Activated CD8-positive, alpha-beta memory T cell treated with anti-CD3 and anti-CD28 coated beads, Interleukin-2, amount 50 U/mL, for 4 hours (primary cell): ENCODE results near the gene ELFN1.

Experiments
- DNase-seq: peaks from one replicate; pipeline ENCODE4 v3.0.0-alpha.2; 2020

ELFN1 gene

GRCh38 chr7:1729183-1729582 lies 59.1 kb downstream of the ELFN1 start:
- DNase-seq, result no peak

- no peak for DNase-seq
Observed at GRCh38 chr7:1729773-1730172, 59.7 kb downstream of the ELFN1 start.

- no peak for DNase-seq
Observed at GRCh38 chr7:1732072-1732471, 62.0 kb downstream of the ELFN1 start.

- DNase-seq, result no peak
Observed at GRCh38 chr7:1732645-1733044, 62.6 kb downstream of the ELFN1 start.

GRCh38 chr7:1733206-1733907 lies 63.3 kb downstream of the ELFN1 start:
- DNase-seq, result no peak

GRCh38 chr7:1733908-1734730 lies 64.0 kb downstream of the ELFN1 start:
- DNase-seq, result no peak

GRCh38 chr7:1735262-1735661 lies 65.2 kb downstream of the ELFN1 start:
- DNase-seq, result no peak

GRCh38 chr7:1735806-1736483 lies 65.9 kb downstream of the ELFN1 start:
- DNase-seq, result no peak

GRCh38 chr7:1736484-1736817 lies 66.4 kb downstream of the ELFN1 start:
- DNase-seq, result no peak

GRCh38 chr7:1736830-1737229 lies 66.8 kb downstream of the ELFN1 start:
- DNase-seq, result no peak

- no peak for DNase-seq
Observed at GRCh38 chr7:1737523-1737922, 67.4 kb downstream of the ELFN1 start.

- no peak for DNase-seq
Observed at GRCh38 chr7:1737956-1738355, 67.9 kb downstream of the ELFN1 start.

- DNase-seq, result no peak
Observed at GRCh38 chr7:1738511-1738910, 68.4 kb downstream of the ELFN1 start.

GRCh38 chr7:1738956-1739355 lies 68.9 kb downstream of the ELFN1 start:
- DNase-seq, result no peak

GRCh38 chr7:1739593-1739992 lies 69.5 kb downstream of the ELFN1 start:
- no peak for DNase-seq

- DNase-seq, result no peak
Observed at GRCh38 chr7:1740214-1740613, 70.1 kb downstream of the ELFN1 start.

GRCh38 chr7:1741246-1741645 lies 71.2 kb downstream of the ELFN1 start:
- DNase-seq, result no peak

- no peak for DNase-seq
Observed at GRCh38 chr7:1741751-1742554, 71.9 kb downstream of the ELFN1 start.

- no peak for DNase-seq
Observed at GRCh38 chr7:1742555-1743303, 72.7 kb downstream of the ELFN1 start.

- no peak for DNase-seq
Observed at GRCh38 chr7:1743481-1744230, 73.6 kb downstream of the ELFN1 start.

- no peak for DNase-seq
Observed at GRCh38 chr7:1744296-1745017, 74.4 kb downstream of the ELFN1 start.
